GM19438 (cell line): ENCODE data around the gene PICK1.

Source experiments
- ATAC-seq: cut with Tn5 transposase; IDR thresholded peaks from one replicate; pipeline ENCODE4 v1.9.1; 2021; ENCODE audit warnings: low read depth; ENCODE audit not compliant: unreplicated experiment

The PICK1 gene

GRCh38 chr22:38056969-38057891, at the start of gene PICK1:
Gene PICK1, plus strand, starts transcription at chr22:38057404. Its CDS starts 406 bp downstream, at chr22:38057810.
- peak; percentile 69 for ATAC-seq

- ATAC-seq: no peak
Observed at GRCh38 chr22:38009000-38009806, 48.0 kb upstream of the PICK1 start.

GRCh38 chr22:38012604-38013072, 44.6 kb upstream of the PICK1 start:
- no peak for ATAC-seq

DNA sequence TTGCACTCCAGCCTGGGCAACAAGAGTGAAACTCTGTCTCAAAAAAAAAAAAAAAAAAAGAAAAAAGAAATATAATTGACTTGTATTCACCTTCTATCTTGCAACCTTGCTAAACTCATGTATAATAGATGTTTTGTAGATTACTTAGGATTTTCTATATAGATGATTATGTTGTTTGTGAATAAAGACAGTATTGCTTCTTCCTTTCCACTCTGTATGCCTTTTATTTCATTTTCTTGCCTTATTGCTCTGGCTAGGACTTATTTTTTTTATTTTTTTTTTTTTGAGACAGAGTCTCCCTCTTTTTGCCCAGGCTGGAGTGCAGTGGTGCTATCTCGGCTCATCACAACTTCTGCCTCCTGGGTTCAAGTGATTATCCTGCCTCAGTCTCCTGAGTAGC, 43.1 kb upstream of the PICK1 start:
- no peak for ATAC-seq

DNA sequence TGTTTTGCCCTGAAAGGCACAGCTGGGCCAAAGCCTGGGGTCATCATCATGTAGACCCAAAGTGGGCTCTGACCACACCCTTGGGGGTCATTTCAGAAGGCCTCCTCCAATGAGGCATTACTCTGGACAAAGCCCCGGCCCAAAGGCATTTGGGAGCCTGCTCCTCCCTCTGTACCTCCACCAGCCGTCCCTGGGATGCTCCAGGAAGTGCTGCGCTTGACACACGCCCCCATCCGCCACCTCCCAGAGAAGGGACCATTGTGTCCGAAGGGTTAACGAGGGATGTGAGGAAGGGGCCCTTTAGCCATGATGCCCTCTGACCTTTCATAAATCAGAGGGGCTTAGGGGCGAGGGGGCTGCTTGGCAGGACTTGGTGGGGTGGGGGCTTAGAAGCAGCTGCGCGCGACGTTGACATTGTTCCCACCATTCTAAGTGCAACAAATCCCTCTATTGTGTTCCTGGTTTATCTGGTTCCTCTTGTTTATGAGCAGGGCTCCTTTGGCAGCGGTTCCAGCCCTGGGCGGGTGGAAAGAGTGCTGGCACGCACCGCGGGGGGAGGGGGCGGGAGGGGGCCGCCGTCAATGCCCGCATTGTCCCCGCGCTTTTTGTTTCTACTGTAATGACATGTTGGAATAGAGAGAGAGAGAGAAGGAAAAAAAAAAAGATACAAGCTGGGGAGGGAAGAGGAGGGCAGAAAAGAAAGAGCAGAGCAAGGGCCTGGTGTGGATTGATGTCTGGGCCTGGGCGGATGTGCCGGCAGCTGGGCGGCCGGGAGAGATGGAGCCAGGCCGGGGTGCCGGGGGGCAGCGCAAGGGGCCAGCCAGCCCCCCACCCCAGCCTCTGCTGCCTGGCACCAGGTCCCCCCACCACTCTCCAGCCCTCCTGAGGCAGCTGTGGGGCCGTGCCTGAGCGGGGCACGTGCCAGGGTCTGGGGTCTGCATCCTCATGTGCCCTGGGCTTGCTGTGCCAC, 40.7 kb upstream of the PICK1 start:
- ATAC-seq: no peak

DNA sequence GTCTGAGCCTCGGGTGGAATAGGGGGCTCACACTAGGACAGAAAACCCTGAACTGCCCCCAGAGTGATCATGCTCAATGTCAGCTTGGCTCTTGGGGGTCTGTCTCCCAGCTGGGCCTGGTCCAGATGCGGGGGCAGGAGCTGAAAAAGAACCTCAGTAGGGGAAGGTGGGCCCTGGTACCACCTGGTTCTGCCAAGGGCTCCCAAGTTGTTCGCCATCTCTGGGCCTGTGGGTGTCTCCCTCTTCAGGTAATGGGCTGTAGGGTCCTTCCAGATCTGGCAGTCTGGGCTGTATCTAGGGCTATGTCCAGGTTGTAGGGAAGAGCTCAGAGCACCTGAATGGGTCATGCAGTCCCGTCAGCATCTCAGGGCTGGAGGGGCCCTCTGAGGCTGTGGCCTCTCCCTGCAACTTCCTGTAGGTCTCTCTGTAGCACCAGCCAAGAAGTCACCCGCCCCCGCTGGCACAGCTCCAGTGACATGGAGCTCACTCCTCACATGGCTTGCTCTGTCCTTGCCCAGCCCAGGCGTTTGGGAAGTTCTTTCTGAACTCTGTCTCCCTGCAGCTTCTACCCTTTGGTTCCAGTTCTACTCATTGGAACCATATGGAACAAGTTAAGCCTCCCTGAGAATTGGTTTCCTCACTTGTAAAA, 39.8 kb upstream of the PICK1 start:
- no peak for ATAC-seq

DNA sequence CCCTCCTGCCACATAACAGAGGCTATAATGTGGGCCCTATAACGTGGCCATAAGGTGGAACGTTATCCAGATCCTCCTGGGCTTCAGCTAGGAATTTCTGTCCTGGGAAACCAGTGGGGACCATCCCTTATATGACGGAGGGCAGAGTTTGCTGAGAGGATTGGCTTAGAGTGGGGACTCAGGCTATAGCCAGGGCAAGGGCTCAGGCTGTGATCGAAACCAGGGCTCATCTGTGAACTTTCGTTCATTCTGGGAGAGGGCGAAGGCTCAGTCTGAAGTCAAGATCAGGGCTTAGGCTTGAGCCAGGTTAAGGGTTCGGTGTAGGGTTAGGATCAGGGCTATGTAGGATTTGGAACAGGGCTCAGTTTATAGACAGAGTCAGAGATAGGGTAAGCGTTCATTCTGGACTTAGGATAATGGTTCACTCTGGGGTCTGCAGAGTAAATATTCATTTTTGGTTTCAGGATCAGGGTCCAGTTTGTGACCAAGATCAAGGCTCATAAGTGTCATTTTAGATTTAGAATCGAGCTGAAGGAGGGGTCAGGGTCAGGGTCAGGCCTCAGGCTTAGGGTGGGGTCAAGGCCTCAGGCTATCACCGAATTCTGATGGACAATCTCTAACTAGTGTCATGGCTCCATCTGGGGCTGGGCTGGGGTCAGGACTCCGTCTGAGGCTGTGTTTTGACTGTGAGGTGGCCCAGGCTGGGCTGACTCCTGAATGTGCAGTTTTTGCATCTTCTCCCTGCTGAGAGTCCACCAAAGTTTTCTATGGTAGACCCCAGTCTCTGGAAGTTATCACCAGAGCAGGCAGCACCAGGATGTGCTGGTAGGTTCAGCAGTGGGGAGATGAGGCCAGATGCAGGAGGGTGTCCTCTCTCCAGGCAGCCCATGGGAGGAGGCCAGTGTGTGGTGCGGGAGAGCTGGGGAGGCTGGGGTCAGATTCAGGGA, 39.0 kb upstream of the PICK1 start:
- no peak for ATAC-seq

GRCh38 chr22:38018938-38019827, 38.0 kb upstream of the PICK1 start:
- no peak for ATAC-seq

DNA sequence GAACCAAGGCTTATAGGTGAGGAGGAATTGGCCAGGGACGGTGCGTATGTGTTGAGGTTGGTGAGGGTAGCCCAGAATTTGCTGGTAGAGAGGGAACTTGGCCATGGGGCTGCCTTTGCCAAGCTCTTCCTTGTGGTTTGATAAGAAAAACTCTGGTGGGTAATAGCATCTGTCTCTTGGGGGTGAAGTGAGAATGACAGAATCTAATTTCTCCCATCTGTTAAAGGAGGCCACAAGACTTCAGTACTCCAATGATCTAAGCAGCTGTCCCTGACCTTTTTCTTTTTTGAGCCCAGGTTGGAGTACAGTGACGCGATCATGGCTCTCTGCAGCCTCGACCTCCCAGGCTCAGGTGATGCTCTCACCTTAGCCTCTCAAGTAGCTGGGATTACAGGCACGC, 36.0 kb upstream of the PICK1 start:
- no peak for ATAC-seq

GRCh38 chr22:38023045-38023444, 34.2 kb upstream of the PICK1 start:
- ATAC-seq: no peak

- no peak for ATAC-seq
Observed at GRCh38 chr22:38025514-38025913, 31.7 kb upstream of the PICK1 start.

DNA sequence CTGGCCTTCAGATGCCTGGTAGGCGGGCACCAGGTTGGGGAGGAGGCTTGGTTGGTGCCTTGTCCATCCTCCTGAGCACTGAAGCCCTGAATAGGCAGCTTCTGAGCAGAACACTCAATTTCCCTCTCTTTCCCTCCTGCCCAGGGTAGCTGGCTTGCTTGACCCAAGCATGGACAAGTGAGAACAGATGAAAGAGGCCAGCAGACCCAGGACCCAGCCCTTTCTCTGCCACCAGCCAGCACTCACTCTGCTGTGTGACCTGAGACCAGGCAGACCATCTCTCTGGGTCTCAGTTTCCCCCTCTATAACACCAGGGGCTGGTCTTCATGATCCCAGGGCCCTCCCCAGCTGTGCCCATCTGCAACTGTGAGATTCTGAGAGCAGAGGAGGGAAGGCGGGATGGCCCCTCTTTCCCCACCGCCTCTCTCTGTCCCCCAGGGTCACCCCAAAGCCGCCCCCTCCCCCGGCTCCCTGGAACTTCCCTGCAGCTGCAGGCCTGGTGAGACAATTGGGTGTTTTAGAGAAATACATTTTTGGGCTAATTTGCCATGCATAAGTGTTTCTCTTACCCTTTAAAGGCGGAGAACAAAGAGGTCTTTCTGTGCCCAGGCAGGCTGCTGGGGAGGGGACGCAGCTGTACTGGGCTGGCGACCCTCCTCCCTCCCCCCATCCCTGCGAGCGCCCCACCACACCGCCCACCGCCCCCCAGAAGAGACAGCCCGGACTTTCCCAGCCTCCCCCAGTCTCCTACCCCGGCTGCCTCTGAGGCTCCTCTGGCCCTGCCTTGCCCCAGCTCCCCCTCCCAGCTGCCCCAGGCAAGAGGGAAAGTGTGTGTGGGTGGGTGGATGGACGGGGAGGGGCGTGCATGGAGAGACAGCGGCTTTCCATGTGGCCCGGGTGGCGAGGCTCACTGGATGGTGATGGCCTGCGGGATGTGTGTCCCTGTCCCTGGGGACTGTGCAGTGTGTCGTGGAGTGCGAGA, 30.8 kb upstream of the PICK1 start:
- ATAC-seq: no peak

GRCh38 chr22:38027487-38027886, 29.7 kb upstream of the PICK1 start:
- ATAC-seq: no peak

- ATAC-seq: no peak
Observed at GRCh38 chr22:38028344-38029130, 28.7 kb upstream of the PICK1 start.

DNA sequence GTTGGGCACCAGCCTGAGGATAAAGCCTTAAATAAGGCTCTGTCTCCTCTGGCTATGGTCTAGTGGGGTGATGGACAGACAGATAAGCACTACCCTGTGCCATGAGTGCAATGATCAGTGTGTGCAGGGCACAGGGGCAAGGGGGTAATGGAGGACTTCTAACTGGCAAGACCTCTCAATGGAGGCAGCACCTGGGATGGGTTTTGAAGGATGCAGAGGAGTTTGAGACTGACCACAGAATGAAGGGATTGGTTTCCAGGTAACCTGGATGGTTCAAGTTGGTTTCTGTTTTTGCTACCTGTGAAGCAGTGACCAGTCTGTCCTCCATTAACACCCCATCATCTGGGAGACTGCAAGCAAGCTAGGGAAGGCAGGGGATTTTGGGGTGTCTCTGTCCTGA, 27.8 kb upstream of the PICK1 start:
- no peak for ATAC-seq

DNA sequence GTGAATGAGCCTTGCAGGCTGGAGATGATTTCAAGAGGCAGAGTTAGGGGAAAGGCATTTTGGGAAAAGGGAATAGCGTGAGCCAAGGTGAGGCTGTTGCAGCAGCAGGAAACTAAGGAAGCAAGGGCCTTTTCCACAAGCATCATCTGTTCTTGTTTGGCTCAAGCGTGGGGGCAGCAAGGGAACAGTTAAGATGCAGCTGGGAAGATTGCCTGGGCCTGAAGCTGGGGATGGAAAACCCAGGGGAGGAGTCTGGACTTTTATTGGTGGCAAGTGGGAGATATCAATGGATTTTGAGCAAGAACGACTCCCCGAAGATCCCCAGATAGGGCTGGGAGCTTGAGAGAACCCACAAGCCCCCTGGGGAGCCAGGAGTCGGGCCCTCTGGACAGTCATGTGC, 27.3 kb upstream of the PICK1 start:
- no peak for ATAC-seq
